Tibial nerve (tissue), 4 donors: ENCODE results near the gene CLIC1. TPM values are rescaled to one million over a fixed set of nuclear protein-coding genes. Genes with fewer than 3 reads are reported as not detected.

Experiments used
- DNase-seq, 2 donors: peaks; one replicate each; pipeline ENCODE4 v3.0.0-alpha.2; 2019; ENCODE audit warnings: low spot score in 2 of 2
- H3K27ac ChIP-seq, 4 donors: fragments of 200-600 bp; sonication (generic) in 3 of 4; one replicate each; pipeline ENCODE4 v1.5.1; 2017 to 2019; ENCODE audit warnings: mild to moderate bottlenecking in 1 of 4
- H3K27me3 ChIP-seq, 2 donors: fragments of 200-600 bp; sonication (generic) in 1 of 2; one replicate each; pipeline versions ENCODE4 v1.5.1 to v1.6.0; 2017 to 2019
- H3K36me3 ChIP-seq, 3 donors: fragments of 200-600 bp; sonication (generic); one replicate each; pipeline ENCODE4 v1.5.1; 2018 to 2019
- H3K4me1 ChIP-seq, 4 donors: fragments of 200-600 bp; sonication (generic) in 3 of 4; one replicate each; pipeline ENCODE4 v1.5.1; 2017 to 2019
- H3K4me3 ChIP-seq, 4 donors: fragments of 200-600 bp; sonication (generic) in 3 of 4; one replicate each; pipeline ENCODE4 v1.5.1; 2017 to 2019; ENCODE audit warnings: mild to moderate bottlenecking in 1 of 4, moderate library complexity in 1 of 4
- H3K9me3 ChIP-seq, 4 donors: fragments of 200-600 bp; sonication (generic) in 3 of 4; one replicate each; pipeline ENCODE4 v1.5.1; 2017 to 2019
- EP300 ChIP-seq, 2 donors: sonication (generic); formaldehyde crosslinking; IDR thresholded peaks; one replicate each; pipeline ENCODE4 v1.6.1; 2017; ENCODE audit warnings: antibody characterized with exemption in 2 of 2, mild to moderate bottlenecking in 1 of 2
- POLR2A ChIP-seq, 2 donors: fragments of 450-650 bp; IDR thresholded peaks; one replicate each; pipeline ENCODE4 v1.6.1; 2017; ENCODE audit warnings: antibody characterized with exemption in 2 of 2, mild to moderate bottlenecking in 2 of 2, moderate library complexity in 2 of 2
- WGBS, 2 donors: methylation state at CpG; one replicate each; pipeline ENCODE4 v1.1.5; 2018; 5-methylcytosine and 5-hydroxymethylcytosine counted together
- total RNA-seq, 4 donors: library from RNA; depleted of rRNA; stranded (reverse); fragments of >200 nt; gene quantifications; one replicate each; pipeline ENCODE4 v1.1.0, GENCODE V29; 2016
- TF ChIP-seq, protein P1 (sequence below), 5 experiments: fragments of 200-600 bp in 3 of 5; fragments of 450-650 bp in 2 of 5; sonication (generic) in 3 of 5; IDR thresholded peaks; one replicate each; pipeline ENCODE4 v1.5.1; 2016 to 2019; ENCODE audit warnings: antibody characterized with exemption in 5 of 5, mild to moderate bottlenecking in 3 of 5, moderate library complexity in 2 of 5

Gene CLIC1
- total RNA-seq, 4 donors from 2014 or later: 216 to 341 (median 246) TPM

GRCh38 chr6:31721351-31722020 is 14.8 kb downstream of the CLIC1 start, which contains the start of gene LY6G6C:
Gene LY6G6C (minus strand): TSS chr6:31721746. CDS start chr6:31721679, 67 bp downstream.
- DNase-seq: no peak
- Histone ChIP-seq H3K9me3 (no peaks in the 10 kb centered on the region), H3K36me3 (peaks cover 0 to 15% (median 0%) of the 10 kb centered on the region in 3 donors), H3K27me3 (no peaks in the 10 kb centered on the region), H3K27ac (no peak within 1 kb of the TSS), H3K4me1 (peaks cover 0 to 3% (median 0%) of the 10 kb centered on the region in 4 donors), H3K4me3 (no peak within 1 kb of the TSS)
- 71 to 74% methylated on average over 4 of the region's 4 CpGs for WGBS, 2 donors
- TF ChIP-seq EP300 (IDR thresholded peaks at IDR 0.05): no peak
- TF ChIP-seq POLR2A (IDR thresholded peaks at IDR 0.05): no peak
- TF ChIP-seq, protein P1, sequence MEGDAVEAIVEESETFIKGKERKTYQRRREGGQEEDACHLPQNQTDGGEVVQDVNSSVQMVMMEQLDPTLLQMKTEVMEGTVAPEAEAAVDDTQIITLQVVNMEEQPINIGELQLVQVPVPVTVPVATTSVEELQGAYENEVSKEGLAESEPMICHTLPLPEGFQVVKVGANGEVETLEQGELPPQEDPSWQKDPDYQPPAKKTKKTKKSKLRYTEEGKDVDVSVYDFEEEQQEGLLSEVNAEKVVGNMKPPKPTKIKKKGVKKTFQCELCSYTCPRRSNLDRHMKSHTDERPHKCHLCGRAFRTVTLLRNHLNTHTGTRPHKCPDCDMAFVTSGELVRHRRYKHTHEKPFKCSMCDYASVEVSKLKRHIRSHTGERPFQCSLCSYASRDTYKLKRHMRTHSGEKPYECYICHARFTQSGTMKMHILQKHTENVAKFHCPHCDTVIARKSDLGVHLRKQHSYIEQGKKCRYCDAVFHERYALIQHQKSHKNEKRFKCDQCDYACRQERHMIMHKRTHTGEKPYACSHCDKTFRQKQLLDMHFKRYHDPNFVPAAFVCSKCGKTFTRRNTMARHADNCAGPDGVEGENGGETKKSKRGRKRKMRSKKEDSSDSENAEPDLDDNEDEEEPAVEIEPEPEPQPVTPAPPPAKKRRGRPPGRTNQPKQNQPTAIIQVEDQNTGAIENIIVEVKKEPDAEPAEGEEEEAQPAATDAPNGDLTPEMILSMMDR (IDR thresholded peaks at IDR 0.05): no peak

DNA sequence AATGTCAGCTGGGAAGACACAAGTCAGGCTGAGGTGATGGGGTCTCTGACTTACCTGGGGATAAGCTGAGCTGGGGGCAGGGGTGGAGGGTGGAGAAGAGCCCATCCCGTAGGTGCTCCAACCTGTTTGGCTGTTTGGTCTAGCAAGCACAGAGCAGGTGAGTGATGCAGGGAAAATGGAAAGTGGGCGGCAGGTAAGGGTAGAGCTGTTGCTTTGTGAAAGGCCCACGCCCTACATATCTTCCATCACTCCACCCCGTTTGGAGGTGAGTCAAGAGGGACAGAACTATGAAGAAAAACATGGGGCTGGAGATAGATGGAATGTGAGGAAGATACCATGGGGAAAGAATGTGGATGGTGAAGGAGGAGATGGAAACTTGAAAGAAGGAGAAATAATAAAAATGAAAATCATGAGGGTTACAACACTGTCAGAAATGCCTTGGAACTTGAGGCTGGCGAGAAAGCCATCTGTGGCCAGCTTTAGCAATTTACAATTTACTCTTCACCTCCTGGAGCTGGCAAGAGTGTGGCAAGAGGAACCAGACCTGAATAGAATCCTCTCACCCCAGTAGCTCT is 16.0 kb downstream of the CLIC1 start:
- TF ChIP-seq, protein P1 (IDR thresholded peaks at IDR 0.05): no peak
- no peak for TF ChIP-seq POLR2A (IDR thresholded peaks at IDR 0.05)
- no peak for TF ChIP-seq EP300 (IDR thresholded peaks at IDR 0.05)
- no peak for DNase-seq
- H3K27ac ChIP-seq: no peak overlapping the region
- H3K4me3 ChIP-seq: no peak overlapping the region
- 83 to 86% methylated on average over 5 of the region's 5 CpGs for WGBS, 2 donors
- no peaks in the 10 kb centered on the region for H3K4me1 ChIP-seq
- H3K27me3 ChIP-seq: no peaks in the 10 kb centered on the region
- no peaks in the 10 kb centered on the region for H3K9me3 ChIP-seq
- peaks cover 0 to 3% (median 0%) of the 10 kb centered on the region in 3 donors for H3K36me3 ChIP-seq

- WGBS, 2 donors: 86 to 92% methylated on average over 5 to 6 of the region's 6 CpGs
Observed at GRCh38 chr6:31719001-31719400, 17.3 kb downstream of the CLIC1 start.

DNA sequence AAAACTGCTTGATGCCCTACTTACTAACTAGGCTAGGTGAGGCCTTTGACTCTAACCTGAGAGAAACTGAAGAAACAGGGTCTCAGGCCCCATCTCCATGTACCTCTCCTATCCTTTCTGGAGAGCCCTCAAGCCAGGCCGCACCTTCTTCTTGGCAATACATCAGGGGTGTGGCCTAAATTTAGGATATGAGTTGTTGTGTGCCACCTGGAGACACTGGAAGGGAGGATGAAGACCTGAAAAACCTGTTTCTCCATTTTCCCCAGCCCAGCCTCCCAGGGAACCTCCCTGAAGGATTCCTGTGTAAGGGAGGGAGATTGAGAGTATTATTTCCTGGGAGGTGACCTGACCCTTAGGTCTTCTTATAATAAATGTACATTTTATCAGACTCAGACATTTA is 18.1 kb downstream of the CLIC1 start:
- no peaks in the 10 kb centered on the region for H3K9me3 ChIP-seq
- DNase-seq: no peak
- H3K36me3 ChIP-seq: no peaks in the 10 kb centered on the region
- WGBS, 2 donors: 70 to 71% methylated on average over 1 of the region's 1 CpG
- H3K27ac ChIP-seq: no peak overlapping the region
- no peaks in the 10 kb centered on the region for H3K27me3 ChIP-seq
- peaks cover 0 to 7% (median 0%) of the 10 kb centered on the region in 4 donors for H3K4me1 ChIP-seq
- TF ChIP-seq, protein P1 (IDR thresholded peaks at IDR 0.05): no peak
- TF ChIP-seq POLR2A (IDR thresholded peaks at IDR 0.05) (no peak), EP300 (IDR thresholded peaks at IDR 0.05) (no peak)
- no peak overlapping the region for H3K4me3 ChIP-seq

More at GRCh38 chr6:31719001-31719400, 17.3 kb downstream of the CLIC1 start:
- no peak for DNase-seq
- Histone ChIP-seq H3K4me3 (no peak overlapping the region), H3K27ac (no peak overlapping the region), H3K27me3 (no peaks in the 10 kb centered on the region), H3K4me1 (peaks cover 0 to 2% (median 0%) of the 10 kb centered on the region in 4 donors), H3K9me3 (no peaks in the 10 kb centered on the region), H3K36me3 (no peaks in the 10 kb centered on the region)
- TF ChIP-seq, protein P1 (IDR thresholded peaks at IDR 0.05): no peak
- TF ChIP-seq POLR2A (IDR thresholded peaks at IDR 0.05): no peak
- no peak for TF ChIP-seq EP300 (IDR thresholded peaks at IDR 0.05)
